Fibroblast of the aortic adventitia (primary cell): ENCODE data around the gene GMDS. TPM values are rescaled to one million over a fixed set of nuclear protein-coding genes. Genes with fewer than 3 reads are reported as not detected.

Experiments used
- DNase-seq: peaks from one replicate; pipeline ENCODE4 v3.0.0-alpha.2; 2010; ENCODE audit warnings: low read depth
- H3K4me3 ChIP-seq: 2 replicates; pipeline ENCODE4 v1.5.1; 2011; ENCODE audit warnings: low read depth, mild to moderate bottlenecking, control low read depth, low read length, moderate library complexity
- total RNA-seq: library from RNA; depleted of rRNA; stranded (reverse); fragments of >200 nt; gene quantifications from 2 replicates; pipeline ENCODE4 v1.2.3, GENCODE V29; 2012; ENCODE audit warnings: low replicate concordance
- TF ChIP-seq, protein P1 (sequence below): IDR thresholded peaks from 2 replicates; pipeline ENCODE4 v1.5.1; 2011; ENCODE audit warnings: mild to moderate bottlenecking, low read length, control low read depth, inconsistent platforms; ENCODE audit not compliant: insufficient read depth

Gene GMDS
- total RNA-seq, 1 donor, result 15.9 TPM

DNA sequence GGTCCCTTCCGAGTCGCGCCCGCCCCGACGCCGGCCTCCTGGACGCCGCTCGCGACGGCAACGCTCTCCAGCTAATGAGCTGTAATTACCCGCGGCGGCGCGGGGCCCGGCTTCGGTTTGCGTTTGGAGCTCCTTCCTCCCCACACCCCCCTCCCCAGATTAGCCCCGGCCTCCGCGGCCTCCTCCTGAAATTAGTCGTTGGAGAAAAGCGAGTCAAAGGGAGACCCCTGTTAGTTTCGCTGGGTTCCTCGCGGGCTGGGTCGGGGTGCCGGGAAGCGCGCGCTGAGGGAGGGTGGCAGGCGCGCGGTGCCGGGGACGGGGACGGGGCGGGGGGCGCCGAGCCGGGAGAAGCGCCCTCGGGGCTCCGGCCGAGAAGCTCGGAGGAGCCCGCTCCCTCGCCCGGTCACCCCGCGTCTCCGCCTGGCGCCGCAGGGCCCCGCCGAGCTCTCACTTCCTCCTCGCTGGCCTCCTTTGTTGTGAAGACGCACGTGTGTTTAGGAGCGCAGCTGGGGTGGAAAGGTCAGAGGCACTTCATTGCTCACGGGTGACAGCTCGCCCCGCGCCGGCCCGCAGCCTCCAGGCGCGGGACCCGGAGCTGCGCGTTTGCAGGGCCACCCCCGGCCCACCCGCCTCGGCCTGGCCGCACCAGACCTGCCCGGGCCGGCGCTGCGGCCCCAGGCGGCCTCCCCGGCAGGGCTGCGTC is 630.8 kb downstream of the GMDS start:
- TF ChIP-seq, protein P1, sequence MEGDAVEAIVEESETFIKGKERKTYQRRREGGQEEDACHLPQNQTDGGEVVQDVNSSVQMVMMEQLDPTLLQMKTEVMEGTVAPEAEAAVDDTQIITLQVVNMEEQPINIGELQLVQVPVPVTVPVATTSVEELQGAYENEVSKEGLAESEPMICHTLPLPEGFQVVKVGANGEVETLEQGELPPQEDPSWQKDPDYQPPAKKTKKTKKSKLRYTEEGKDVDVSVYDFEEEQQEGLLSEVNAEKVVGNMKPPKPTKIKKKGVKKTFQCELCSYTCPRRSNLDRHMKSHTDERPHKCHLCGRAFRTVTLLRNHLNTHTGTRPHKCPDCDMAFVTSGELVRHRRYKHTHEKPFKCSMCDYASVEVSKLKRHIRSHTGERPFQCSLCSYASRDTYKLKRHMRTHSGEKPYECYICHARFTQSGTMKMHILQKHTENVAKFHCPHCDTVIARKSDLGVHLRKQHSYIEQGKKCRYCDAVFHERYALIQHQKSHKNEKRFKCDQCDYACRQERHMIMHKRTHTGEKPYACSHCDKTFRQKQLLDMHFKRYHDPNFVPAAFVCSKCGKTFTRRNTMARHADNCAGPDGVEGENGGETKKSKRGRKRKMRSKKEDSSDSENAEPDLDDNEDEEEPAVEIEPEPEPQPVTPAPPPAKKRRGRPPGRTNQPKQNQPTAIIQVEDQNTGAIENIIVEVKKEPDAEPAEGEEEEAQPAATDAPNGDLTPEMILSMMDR, result no peak
- peak overlapping the region; percentile 85 for H3K4me3 ChIP-seq
- DNase-seq, result peak; percentile 45

DNA sequence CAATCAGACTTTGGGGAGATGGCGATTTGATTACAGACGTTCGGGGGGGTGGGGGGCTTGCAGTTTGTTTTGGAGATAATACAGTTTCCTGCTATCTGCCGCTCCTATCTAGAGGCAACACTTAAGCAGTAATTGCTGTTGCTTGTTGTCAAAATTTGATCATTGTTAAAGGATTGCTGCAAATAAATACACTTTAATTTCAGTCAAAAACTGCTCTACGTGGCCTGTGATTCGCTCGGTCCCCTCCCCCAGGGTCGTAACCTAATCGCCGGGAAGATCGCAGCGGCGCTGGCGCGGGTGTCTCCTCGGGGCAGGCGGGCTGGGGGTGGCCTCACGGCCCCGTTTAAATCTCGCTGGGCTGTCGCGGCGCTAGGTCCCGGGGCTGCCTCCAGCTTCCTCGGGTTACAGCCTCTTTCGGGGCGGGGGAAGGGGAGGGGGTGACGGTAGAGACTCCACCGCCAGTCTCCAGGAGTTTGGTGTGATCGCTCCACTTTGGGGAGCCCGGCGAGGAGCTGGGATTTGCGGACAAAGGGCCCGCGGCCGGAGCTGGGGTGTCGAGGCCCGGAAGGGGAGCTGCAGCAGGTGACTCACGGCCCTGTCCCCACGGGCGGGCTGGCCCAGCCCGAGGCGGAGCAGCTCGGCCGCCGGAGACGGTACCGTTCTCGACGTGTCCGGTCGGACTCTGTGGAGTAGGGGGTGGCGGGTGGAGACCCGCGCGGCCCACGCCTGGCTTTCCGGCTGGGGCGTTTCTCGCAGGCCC is 631.5 kb downstream of the GMDS start:
- peak overlapping the region; percentile 85 for H3K4me3 ChIP-seq
- TF ChIP-seq, protein P1, result no peak
- DNase-seq, result peak; percentile 68

DNA sequence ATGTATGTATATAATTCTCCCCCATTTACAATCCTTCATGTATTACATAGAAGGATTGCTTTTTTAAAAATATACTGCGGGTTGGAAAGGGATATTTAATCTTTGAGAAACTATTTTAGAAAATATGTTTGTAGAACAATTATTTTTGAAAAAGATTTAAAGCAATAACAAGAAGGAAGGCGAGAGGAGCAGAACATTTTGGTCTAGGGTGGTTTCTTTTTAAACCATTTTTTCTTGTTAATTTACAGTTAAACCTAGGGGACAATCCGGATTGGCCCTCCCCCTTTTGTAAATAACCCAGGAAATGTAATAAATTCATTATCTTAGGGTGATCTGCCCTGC is 632.1 kb downstream of the GMDS start:
- DNase-seq, result peak; percentile 64
- TF ChIP-seq, protein P1, result no peak
- peak overlapping the region; percentile 85 for H3K4me3 ChIP-seq

DNA sequence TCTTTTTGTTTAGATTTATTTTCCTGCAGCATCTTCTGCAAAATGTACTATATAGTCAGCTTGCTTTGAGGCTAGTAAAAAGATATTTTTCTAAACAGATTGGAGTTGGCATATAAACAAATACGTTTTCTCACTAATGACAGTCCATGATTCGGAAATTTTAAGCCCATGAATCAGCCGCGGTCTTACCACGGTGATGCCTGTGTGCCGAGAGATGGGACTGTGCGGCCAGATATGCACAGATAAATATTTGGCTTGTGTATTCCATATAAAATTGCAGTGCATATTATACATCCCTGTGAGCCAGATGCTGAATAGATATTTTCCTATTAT is 632.5 kb downstream of the GMDS start:
- TF ChIP-seq, protein P1, result no peak
- peak overlapping the region; percentile 85 for H3K4me3 ChIP-seq
- peak; percentile 89 for DNase-seq

DNA sequence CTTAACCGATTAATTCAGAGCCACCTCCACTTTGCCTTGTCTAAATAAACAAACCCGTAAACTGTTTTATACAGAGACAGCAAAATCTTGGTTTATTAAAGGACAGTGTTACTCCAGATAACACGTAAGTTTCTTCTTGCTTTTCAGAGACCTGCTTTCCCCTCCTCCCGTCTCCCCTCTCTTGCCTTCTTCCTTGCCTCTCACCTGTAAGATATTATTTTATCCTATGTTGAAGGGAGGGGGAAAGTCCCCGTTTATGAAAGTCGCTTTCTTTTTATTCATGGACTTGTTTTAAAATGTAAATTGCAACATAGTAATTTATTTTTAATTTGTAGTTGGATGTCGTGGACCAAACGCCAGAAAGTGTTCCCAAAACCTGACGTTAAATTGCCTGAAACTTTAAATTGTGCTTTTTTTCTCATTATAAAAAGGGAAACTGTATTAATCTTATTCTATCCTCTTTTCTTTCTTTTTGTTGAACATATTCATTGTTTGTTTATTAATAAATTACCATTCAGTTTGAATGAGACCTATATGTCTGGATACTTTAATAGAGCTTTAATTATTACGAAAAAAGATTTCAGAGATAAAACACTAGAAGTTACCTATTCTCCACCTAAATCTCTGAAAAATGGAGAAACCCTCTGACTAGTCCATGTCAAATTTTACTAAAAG is 633.0 kb downstream of the GMDS start:
- TF ChIP-seq, protein P1, result no peak
- peak overlapping the region; percentile 85 for H3K4me3 ChIP-seq
- DNase-seq, result no peak

DNA sequence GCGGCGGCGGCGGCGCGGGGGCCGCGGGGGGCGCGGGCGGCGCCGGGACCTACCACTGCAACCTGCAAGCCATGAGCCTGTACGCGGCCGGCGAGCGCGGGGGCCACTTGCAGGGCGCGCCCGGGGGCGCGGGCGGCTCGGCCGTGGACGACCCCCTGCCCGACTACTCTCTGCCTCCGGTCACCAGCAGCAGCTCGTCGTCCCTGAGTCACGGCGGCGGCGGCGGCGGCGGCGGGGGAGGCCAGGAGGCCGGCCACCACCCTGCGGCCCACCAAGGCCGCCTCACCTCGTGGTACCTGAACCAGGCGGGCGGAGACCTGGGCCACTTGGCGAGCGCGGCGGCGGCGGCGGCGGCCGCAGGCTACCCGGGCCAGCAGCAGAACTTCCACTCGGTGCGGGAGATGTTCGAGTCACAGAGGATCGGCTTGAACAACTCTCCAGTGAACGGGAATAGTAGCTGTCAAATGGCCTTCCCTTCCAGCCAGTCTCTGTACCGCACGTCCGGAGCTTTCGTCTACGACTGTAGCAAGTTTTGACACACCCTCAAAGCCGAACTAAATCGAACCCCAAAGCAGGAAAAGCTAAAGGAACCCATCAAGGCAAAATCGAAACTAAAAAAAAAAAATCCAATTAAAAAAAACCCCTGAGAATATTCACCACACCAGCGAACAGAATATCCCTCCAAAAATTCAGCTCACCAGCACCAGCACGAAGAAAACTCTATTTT is 633.7 kb downstream of the GMDS start:
- DNase-seq, result peak; percentile 69
- TF ChIP-seq, protein P1, result no peak
- H3K4me3 ChIP-seq, result peak overlapping the region; percentile 85
